GM12891 (cell line): ENCODE measurements around the gene CHST1.

Experiments
- POLR2A ChIP-seq: IDR thresholded peaks from 2 replicates; pipeline ENCODE4 v1.6.1; 2011; ENCODE audit warnings: low read depth, low read length, control low read depth
- POLR2AphosphoS5 ChIP-seq: IDR thresholded peaks from 2 replicates; pipeline ENCODE4 v1.6.1; 2011; ENCODE audit warnings: low read depth, low read length, control low read depth
- POU2F2 ChIP-seq: IDR thresholded peaks from 2 replicates; pipeline ENCODE4 v1.6.1; 2011; ENCODE audit warnings: low read depth, mild to moderate bottlenecking, control low read depth, low read length, moderate library complexity
- TAF1 ChIP-seq: IDR thresholded peaks from 2 replicates; pipeline ENCODE4 v1.6.1; 2011; ENCODE audit warnings: low read depth, low read length, control low read depth

GRCh38 chr11:45618897-45619296, 46.5 kb downstream of the CHST1 start:
- TF ChIP-seq POLR2A (no peak), POLR2AphosphoS5 (no peak), TAF1 (no peak), POU2F2 (no peak)
